ENCODE results near the gene METTL15. TPM values are rescaled to one million over a fixed set of nuclear protein-coding genes. Genes with fewer than 3 reads are reported as not detected.

METTL15 gene
- total RNA-seq, 1 experiment from 2014 or later, result 9.1 TPM

DNA sequence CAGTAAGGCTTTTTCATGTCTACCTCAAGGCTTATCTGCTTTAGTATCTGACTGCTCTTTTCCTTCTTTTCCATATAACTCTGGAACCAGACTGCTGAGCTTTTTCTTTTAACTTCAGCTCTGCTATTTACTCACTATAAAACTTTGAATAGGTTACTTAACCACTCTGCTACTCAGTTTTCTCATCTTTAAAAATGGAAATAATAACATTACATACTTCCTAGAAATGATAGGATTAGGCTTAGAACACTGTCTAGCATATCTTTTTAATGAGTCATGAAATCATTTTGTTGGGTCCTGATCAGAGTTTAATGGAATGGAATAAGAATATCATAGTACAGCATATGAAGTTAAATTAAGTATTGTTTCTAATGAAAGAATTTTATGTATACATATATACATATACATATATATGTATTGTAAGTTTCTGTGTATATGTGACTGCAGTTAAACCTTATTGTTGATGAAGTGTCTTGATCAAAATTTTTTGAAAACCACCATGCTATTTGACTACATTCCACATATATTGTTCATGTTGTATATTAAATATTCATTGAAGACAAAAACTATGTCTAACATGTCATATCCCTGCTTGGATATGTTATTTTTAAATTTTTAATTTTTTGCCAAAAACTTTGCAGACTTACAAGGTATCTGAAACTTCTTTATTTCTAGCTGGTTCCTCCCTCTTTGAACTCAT is 120.2 kb downstream of the METTL15 start:
- no peak overlapping the region for H3K9ac ChIP-seq (ENCODE audit: extremely low read depth, insufficient read length, low read length)
- no peaks in the 10 kb centered on the region for H3K23me2 ChIP-seq (ENCODE audit: insufficient read length, low read depth, low read length, poor library complexity, severe bottlenecking)
- no peak overlapping the region for H2AK5ac ChIP-seq (ENCODE audit: insufficient read length, low read length)
- H2BK15ac ChIP-seq (ENCODE audit: low read depth, low read length), result no peak overlapping the region
- no peak overlapping the region for H3K27ac ChIP-seq (ENCODE audit: insufficient read length, low read depth, low read length)
- no peak for DNase-seq
- H3K79me1 ChIP-seq (ENCODE audit: insufficient read depth, low read depth, low read length, poor library complexity, severe bottlenecking), result no peaks in the 10 kb centered on the region
- H3K9me3 ChIP-seq (ENCODE audit: control insufficient read depth, low read depth, low read length), result no peaks in the 10 kb centered on the region
- no peaks in the 10 kb centered on the region for H3K27me3 ChIP-seq (ENCODE audit: insufficient read depth, low read length)
- no peak overlapping the region for H2BK120ac ChIP-seq (ENCODE audit: low read depth, low read length, poor library complexity, severe bottlenecking)
- no peak overlapping the region for H3T11ph ChIP-seq (ENCODE audit: low read length)
- Mint-ChIP-seq H3K36me3 (ENCODE audit: insufficient read depth in 1 of 3, low read depth in 3 of 3) (no peaks in the 10 kb centered on the region), H3K27ac (no peak overlapping the region), H3K4me1 (no peaks in the 10 kb centered on the region), H3K27me3 (ENCODE audit: low read depth) (no peaks in the 10 kb centered on the region), H3K4me3 (no peak overlapping the region), H3K9me3 (no peaks in the 10 kb centered on the region)
- no peak overlapping the region for H2BK12ac ChIP-seq (ENCODE audit: insufficient read length, low read depth, low read length)
- no peak overlapping the region for H2BK20ac ChIP-seq (ENCODE audit: low read depth, low read length, poor library complexity, severe bottlenecking)
- no peak overlapping the region for H4K5ac ChIP-seq (ENCODE audit: insufficient read length, low read depth, low read length)
- H3K14ac ChIP-seq (ENCODE audit: insufficient read depth, low read length), result no peak overlapping the region
- no peak overlapping the region for H3K56ac ChIP-seq (ENCODE audit: insufficient read length, low read depth, low read length)
- no peaks in the 10 kb centered on the region for H3K79me2 ChIP-seq (ENCODE audit: insufficient read depth, low read length)
- no peaks in the 10 kb centered on the region for H4K20me1 ChIP-seq (ENCODE audit: control insufficient read depth, insufficient read depth, insufficient read length)
- H3K4me1 ChIP-seq (ENCODE audit: insufficient read depth, low read length), result no peaks in the 10 kb centered on the region
- no peak overlapping the region for H3K4ac ChIP-seq (ENCODE audit: low read depth, low read length)
- H2BK5ac ChIP-seq (ENCODE audit: insufficient read length, low read length), result no peak overlapping the region
- no peak overlapping the region for H3K18ac ChIP-seq (ENCODE audit: insufficient read length, low read depth, low read length)
- TF ChIP-seq, protein P1, sequence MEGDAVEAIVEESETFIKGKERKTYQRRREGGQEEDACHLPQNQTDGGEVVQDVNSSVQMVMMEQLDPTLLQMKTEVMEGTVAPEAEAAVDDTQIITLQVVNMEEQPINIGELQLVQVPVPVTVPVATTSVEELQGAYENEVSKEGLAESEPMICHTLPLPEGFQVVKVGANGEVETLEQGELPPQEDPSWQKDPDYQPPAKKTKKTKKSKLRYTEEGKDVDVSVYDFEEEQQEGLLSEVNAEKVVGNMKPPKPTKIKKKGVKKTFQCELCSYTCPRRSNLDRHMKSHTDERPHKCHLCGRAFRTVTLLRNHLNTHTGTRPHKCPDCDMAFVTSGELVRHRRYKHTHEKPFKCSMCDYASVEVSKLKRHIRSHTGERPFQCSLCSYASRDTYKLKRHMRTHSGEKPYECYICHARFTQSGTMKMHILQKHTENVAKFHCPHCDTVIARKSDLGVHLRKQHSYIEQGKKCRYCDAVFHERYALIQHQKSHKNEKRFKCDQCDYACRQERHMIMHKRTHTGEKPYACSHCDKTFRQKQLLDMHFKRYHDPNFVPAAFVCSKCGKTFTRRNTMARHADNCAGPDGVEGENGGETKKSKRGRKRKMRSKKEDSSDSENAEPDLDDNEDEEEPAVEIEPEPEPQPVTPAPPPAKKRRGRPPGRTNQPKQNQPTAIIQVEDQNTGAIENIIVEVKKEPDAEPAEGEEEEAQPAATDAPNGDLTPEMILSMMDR (conservative IDR thresholded peaks at IDR 0.05), result no peak
- no peak overlapping the region for H2AFZ ChIP-seq (ENCODE audit: low read length)
- no peak overlapping the region for H3K4me2 ChIP-seq (ENCODE audit: insufficient read depth, insufficient read length, low read length)
- H3K23ac ChIP-seq (ENCODE audit: insufficient read length, low read depth, low read length), result no peak overlapping the region
- no peak overlapping the region for H4K91ac ChIP-seq (ENCODE audit: insufficient read length, low read depth, low read length)
- H4K8ac ChIP-seq (replicated peaks; ENCODE audit: insufficient read length, low read depth, low read length), result no peak overlapping the region
